Cardiac atrium fibroblast (primary cell): ENCODE data around the gene ARL15. TPM values are rescaled to one million over a fixed set of nuclear protein-coding genes. Genes with fewer than 3 reads are reported as not detected.

Experiments
- total RNA-seq: library from RNA; depleted of rRNA; stranded (reverse); fragments of >200 nt; gene quantifications from 2 replicates; pipeline ENCODE4 v1.2.3, GENCODE V29; 2015

ARL15 gene
- 12.0 and 16.2 TPM in 2 replicates for total RNA-seq

DNA sequence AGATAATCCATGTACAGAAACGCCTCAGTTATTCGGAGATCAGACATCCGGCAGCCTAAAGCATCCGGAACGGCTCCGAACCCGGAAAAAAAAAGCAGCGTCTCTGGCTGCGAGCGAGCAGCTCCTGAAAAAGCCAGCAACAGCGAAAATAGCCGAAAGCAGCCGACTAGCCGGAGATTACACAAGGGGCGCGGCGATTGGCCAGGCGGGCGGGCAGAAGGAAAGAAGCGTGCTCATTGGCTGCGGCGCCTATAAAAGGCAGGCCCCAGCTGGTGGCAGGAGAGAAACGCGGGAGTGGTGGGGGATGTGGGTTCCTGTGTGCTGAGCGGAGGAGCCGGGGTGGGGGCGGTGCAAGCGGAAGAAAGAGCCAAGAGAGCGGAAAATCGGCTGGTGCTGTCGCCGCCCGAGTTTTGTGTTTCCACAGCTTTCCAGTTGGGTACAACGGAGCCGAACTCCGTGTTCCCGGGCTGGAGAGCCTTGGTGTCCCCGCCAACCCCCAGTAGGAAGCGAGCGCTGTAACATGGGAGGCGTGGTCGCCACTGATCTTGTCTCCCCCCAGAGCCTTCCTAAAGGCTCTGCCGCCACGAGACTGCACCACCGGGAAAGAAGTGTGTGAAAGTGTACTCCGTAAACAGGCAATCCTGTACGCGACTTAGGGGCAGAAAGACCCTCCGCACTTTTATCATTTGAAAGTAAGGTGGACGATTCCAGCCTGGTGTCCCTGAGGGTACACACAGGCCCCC is at the start of gene ARL15:
ARL15 (minus strand) TSS at position 141 of the 743 bp plus-strand sequence.

Other genes starting within 250 kb of the ARL15 start
- gene HSPB3, start 145.1 kb upstream of the ARL15 start, total RNA-seq, result 0.81 TPM in 1 of 2 replicates, not detected in the other
- 35.4 and 46.8 TPM in 2 replicates for gene SNX18, start 207.2 kb upstream of the ARL15 start, total RNA-seq